K562 (cell line): ENCODE results near the gene FRRS1L. TPM values are rescaled to one million over a fixed set of nuclear protein-coding genes. Genes with fewer than 3 reads are reported as not detected.
A peak's percentile ranks its signal among the peaks of the same experiment; 100 is the strongest.

ENCODE experiments used
- BRF1 ChIP-seq: IDR thresholded peaks from 3 replicates; pipeline ENCODE4 v1.6.1; 2011; ENCODE audit warnings: borderline replicate concordance, mild to moderate bottlenecking; ENCODE audit not compliant: insufficient read length; ENCODE audit errors: extremely low read depth
- DMBX1 ChIP-seq: fragments of 250-450 bp; sonication (Bioruptor Pico); IDR thresholded peaks from 2 replicates; pipeline ENCODE4 v1.8.0; 2022; ENCODE audit warnings: inconsistent platforms, mild to moderate bottlenecking, moderate library complexity, borderline replicate concordance
- EHMT2 ChIP-seq: fragments of 450-650 bp; IDR thresholded peaks from 2 replicates; pipeline ENCODE4 v1.6.1; 2018; ENCODE audit warnings: antibody characterized with exemption
- FOS ChIP-seq: IDR thresholded peaks from 3 replicates; pipeline ENCODE4 v1.6.1; 2011; ENCODE audit not compliant: insufficient read length; ENCODE audit errors: extremely low read depth
- FOXP1 ChIP-seq: sonication (generic); formaldehyde crosslinking; IDR thresholded peaks from 2 replicates; pipeline ENCODE4 v1.8.0; 2022; ENCODE audit warnings: mild to moderate bottlenecking, missing genetic modification reagents
- MAFF ChIP-seq: IDR thresholded peaks from 2 replicates; pipeline ENCODE4 v1.6.1; 2012; ENCODE audit warnings: low read length, improper control_type of control experiment
- PHF8 ChIP-seq: fragments of 200-600 bp; sonication (generic); IDR thresholded peaks from 2 replicates; pipeline ENCODE4 v1.6.1; 2012; ENCODE audit warnings: mixed run types, mild to moderate bottlenecking, inconsistent platforms, low read length, moderate library complexity, borderline replicate concordance
- POLR2H ChIP-seq: IDR thresholded peaks from 2 replicates; pipeline ENCODE4 v1.6.1; 2016; ENCODE audit warnings: missing genetic modification characterization, low read depth, mild to moderate bottlenecking, control low read depth, missing compliant biosample characterization, moderate library complexity
- RBM34 ChIP-seq: fragments of 200-400 bp; formaldehyde crosslinking; IDR thresholded peaks from 2 replicates; pipeline ENCODE4 v1.6.1; 2018; ENCODE audit warnings: low read length, borderline replicate concordance; ENCODE audit not compliant: insufficient read depth
- STAG1 ChIP-seq: sonication (generic); formaldehyde crosslinking; IDR thresholded peaks from 2 replicates; pipeline ENCODE4 v1.5.0; 2020; ENCODE audit warnings: missing genetic modification reagents, borderline replicate concordance
- TEAD4 ChIP-seq, 2 experiments: sonication (generic) in 1 of 2; formaldehyde crosslinking in 1 of 2; IDR thresholded peaks; 2 replicates each; pipeline versions ENCODE4 v1.6.1 to v1.8.0; 2012 to 2022; ENCODE audit warnings: borderline replicate concordance in 1 of 2, inconsistent platforms in 1 of 2, low read length in 1 of 2, mild to moderate bottlenecking in 1 of 2, missing genetic modification reagents in 1 of 2
- ZBTB40 ChIP-seq, 2 experiments: fragments of 450-650 bp in 1 of 2; sonication (generic) in 1 of 2; formaldehyde crosslinking in 1 of 2; IDR thresholded peaks; 2 replicates each; pipeline versions ENCODE4 v1.7.1 to v1.9.0; 2016 to 2022; ENCODE audit warnings: inconsistent platforms in 1 of 2, mild to moderate bottlenecking in 1 of 2, missing genetic modification reagents in 1 of 2
- ZNF717 ChIP-seq: fragments of 250-450 bp; sonication (Bioruptor Pico); IDR thresholded peaks from 2 replicates; pipeline ENCODE4 v1.5.0; 2021
- ZNF75A ChIP-seq: fragments of 450-650 bp; formaldehyde crosslinking; IDR thresholded peaks from 2 replicates; pipeline ENCODE4 v1.4.0; 2020; ENCODE audit warnings: mild to moderate bottlenecking
- polyA plus RNA-seq, 8 experiments: library from polyadenylated mRNA; depleted of rRNA in 4 of 8; stranded (reverse) in 5 of 8; unstranded in 3 of 8; fragments of >200 nt; fragmentation: Nextera tagmentation in 2 of 8; fragmentation: Illumina TruSeq in 1 of 8; extraction: Ambion mirVana in 2 of 8; extraction: Trizol in 1 of 8; gene quantifications; 2 replicates each; pipeline versions ENCODE4 v1.2.1 to v1.2.3, GENCODE V29; 2011 to 2014; ENCODE audit warnings: inconsistent platforms in 1 of 8, missing spikeins in 1 of 8
- total RNA-seq, 7 experiments: library from RNA; depleted of rRNA in 6 of 7; stranded (reverse); fragments of >200 nt in 6 of 7; fragmentation: Illumina TruSeq in 2 of 7; extraction: Trizol in 2 of 7; gene quantifications; 2 replicates each; pipeline versions ENCODE4 v1.2.1 to v1.2.3, GENCODE V29; 2011 to 2021; ENCODE audit warnings: low replicate concordance in 1 of 7
- TF ChIP-seq, protein P1 (sequence below): sonication (generic); formaldehyde crosslinking; IDR thresholded peaks from 2 replicates; pipeline ENCODE4 v1.8.0; 2022; ENCODE audit warnings: mild to moderate bottlenecking, missing genetic modification reagents, borderline replicate concordance

Gene FRRS1L
- total and polyA plus RNA-seq, 9 of the 15 experiments (the other 6 are each of a cell fraction or from before 2014, with no cell fraction given) = under 0.01 to 0.04 (median 0.03) TPM; not detected in 5

DNA sequence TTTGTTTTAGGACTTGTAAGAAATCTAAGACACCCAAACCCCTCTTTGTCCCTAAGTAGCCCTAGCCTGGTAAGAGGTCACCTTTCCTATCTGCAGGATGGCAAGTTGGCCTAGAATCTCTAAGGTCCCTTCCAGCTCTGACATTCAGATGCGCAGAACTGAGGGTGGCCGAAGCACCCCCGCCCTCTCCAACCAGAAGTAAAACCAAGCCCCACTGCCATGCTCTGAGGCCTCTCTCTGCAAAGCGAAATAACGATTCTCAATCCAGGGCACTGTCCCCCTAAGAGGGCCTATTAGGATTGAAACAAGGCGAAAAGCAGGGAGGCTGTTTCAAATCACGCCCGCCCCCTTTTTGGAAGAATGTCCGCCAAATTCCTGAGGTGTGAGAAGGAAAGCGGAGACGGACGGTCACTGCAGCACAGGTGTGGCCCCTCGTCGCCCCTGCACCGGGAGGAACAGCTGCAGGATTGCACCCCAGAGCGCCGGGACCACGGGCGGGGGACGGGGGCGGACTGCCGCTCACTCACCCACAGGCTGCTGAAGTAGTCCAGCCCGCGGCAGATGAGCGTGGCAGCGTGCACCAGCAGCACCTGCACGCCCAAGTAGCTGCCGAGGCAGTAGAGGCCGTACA is 48.1 kb downstream of the FRRS1L start (continued):
- no peak for TF ChIP-seq ZBTB40 (IDR thresholded peaks at IDR 0.05)
- TF ChIP-seq ZBTB40 (CRISPR knock-in tag; IDR thresholded peaks at IDR 0.05) = no peak
- no peak for TF ChIP-seq POLR2H (tag)
- no peak; the same call in none of the 2 replicates for TF ChIP-seq STAG1 (CRISPR knock-in tag)
- TF ChIP-seq PHF8 = no peak
- TF ChIP-seq RBM34 = no peak
- no peak for TF ChIP-seq TEAD4 (IDR thresholded peaks at IDR 0.05; ENCODE audit: low read length)
- TF ChIP-seq TEAD4 (CRISPR knock-in tag; IDR thresholded peaks at IDR 0.05; ENCODE audit: borderline replicate concordance) = no peak
- TF ChIP-seq BRF1 = no peak
- no peak for TF ChIP-seq EHMT2
- 0 out of 2 replicates have a peak, but pooled peaks have one; percentile 20 for TF ChIP-seq FOXP1 (CRISPR knock-in tag)
- TF ChIP-seq ZNF717 = no peak
- no peak for TF ChIP-seq DMBX1 (CRISPR knock-in tag)
- TF ChIP-seq, protein P1, sequence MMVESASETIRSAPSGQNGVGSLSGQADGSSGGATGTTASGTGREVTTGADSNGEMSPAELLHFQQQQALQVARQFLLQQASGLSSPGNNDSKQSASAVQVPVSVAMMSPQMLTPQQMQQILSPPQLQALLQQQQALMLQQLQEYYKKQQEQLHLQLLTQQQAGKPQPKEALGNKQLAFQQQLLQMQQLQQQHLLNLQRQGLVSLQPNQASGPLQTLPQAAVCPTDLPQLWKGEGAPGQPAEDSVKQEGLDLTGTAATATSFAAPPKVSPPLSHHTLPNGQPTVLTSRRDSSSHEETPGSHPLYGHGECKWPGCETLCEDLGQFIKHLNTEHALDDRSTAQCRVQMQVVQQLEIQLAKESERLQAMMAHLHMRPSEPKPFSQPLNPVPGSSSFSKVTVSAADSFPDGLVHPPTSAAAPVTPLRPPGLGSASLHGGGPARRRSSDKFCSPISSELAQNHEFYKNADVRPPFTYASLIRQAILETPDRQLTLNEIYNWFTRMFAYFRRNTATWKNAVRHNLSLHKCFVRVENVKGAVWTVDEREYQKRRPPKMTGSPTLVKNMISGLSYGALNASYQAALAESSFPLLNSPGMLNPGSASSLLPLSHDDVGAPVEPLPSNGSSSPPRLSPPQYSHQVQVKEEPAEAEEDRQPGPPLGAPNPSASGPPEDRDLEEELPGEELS = 0 out of 2 replicates have a peak, but pooled peaks have one; percentile 62
- no peak for TF ChIP-seq ZNF75A (CRISPR knock-in tag)
- TF ChIP-seq MAFF = no peak
- TF ChIP-seq FOS = no peak
